ENCODE results near the gene ZNF296.

DNA sequence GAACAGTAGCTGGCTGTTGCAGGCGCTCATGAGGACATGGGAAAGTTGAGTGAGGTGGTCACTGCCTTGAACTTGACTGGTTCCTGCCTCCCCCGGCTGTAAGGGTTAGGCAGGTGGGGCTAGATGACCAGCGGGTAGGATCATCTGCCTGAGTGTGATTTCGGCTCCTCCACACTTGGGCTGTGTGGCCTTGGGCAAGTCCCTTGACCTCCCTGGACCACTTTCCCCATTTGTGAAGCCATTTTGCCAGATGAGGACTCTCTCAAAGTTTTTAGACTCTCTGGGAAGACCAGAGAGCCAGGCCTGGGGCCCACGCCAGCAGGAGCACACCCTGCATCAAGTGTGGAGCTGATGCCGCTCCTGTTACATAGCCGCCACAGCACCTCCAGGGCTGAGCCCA lies 26.2 kb upstream of the ZNF296 start:
- TF ChIP-seq CTCF (IDR thresholded peaks at IDR 0.05), result no peak
- no peak for TF ChIP-seq POLR2A (IDR thresholded peaks at IDR 0.05)
- TF ChIP-seq POLR2AphosphoS5 (IDR thresholded peaks at IDR 0.05), result no peak

Data from breast epithelium (tissue), 3 donors.